K562 (cell line): ENCODE results near the gene BBX. TPM values are rescaled to one million over a fixed set of nuclear protein-coding genes. Genes with fewer than 3 reads are reported as not detected.

Source experiments
- ATAC-seq: fragments of 200-7000 bp; cut with Tn5 transposase; 3 replicates; pipeline ENCODE4 v1.9.1; 2020; ENCODE audit warnings: moderate library complexity
- BruUV-seq: library from RNA; stranded (reverse); fragments of 400-500 nt; replicated peaks from 2 replicates; lab custom pipeline; 2021; lab: Mats Ljungman, UMichigan
- CTCF ChIA-PET: fragments of 300-600 bp; formaldehyde crosslinking; extraction: SDS; loops from one replicate; lab custom pipeline; 2021; ENCODE audit warnings: low intra/inter-chr PET ratio; lab: Yijun Ruan, JAX
- POLR2A ChIA-PET: fragments of 300-600, 350-650 bp; sonication (Branson Sonifier 250); formaldehyde crosslinking; extraction: SDS; loops from one replicate; lab custom pipeline; 2021; ENCODE audit warnings: antibody characterized with exemption, inconsistent platforms; lab: Yijun Ruan, JAX
- DNase-seq, 4 experiments: peaks; one replicate each; pipeline versions ENCODE4 v3.0.0 to v3.0.0-alpha.2; 2011 to 2018; ENCODE audit warnings: low spot score in 3 of 4, mixed read lengths in 3 of 4; ENCODE audit errors: extremely low read depth in 1 of 4
- FAIRE-seq: peaks from 2 replicates; lab custom pipeline; 2011; peaks lifted over from hg19 to GRCh38; lab: Jason Lieb, UNC
- H2AFZ ChIP-seq: 2 replicates; pipeline ENCODE4 v1.6.0; 2011; ENCODE audit warnings: low read depth, low read length, control low read depth, inconsistent platforms
- H3K27ac ChIP-seq: fragments of 200-600 bp; 3 replicates; pipeline ENCODE4 v1.8.0; 2011; ENCODE audit warnings: low read depth, mild to moderate bottlenecking, control low read depth, inconsistent platforms, low read length, moderate library complexity, mixed read lengths; ENCODE audit errors: extremely low read depth
- H3K27me3 ChIP-seq, 2 experiments: fragments of 300-600 bp in 1 of 2; 2 replicates in 1 of 2; 3 replicates in 1 of 2; pipeline versions ENCODE4 v1.6.0 to v1.8.0; 2011; ENCODE audit warnings: inconsistent platforms in 2 of 2, low read length in 2 of 2, mild to moderate bottlenecking in 1 of 2, mixed read lengths in 1 of 2, moderate library complexity in 1 of 2; ENCODE audit not compliant: control insufficient read depth in 2 of 2, insufficient read depth in 2 of 2
- H3K36me3 ChIP-seq: fragments of 300-600 bp; 3 replicates; pipeline ENCODE4 v1.8.0; 2011; ENCODE audit warnings: mild to moderate bottlenecking, low read length, inconsistent platforms; ENCODE audit not compliant: control insufficient read depth, insufficient read depth
- H3K4me1 ChIP-seq, 2 experiments: fragments of 200-600 bp in 1 of 2; replicated peaks in 1 of 2; 2 replicates in 1 of 2; 3 replicates in 1 of 2; pipeline versions ENCODE4 v1.5.1 to v1.8.0; 2011; ENCODE audit warnings: inconsistent platforms in 2 of 2, low read length in 2 of 2, mild to moderate bottlenecking in 1 of 2, mixed read lengths in 1 of 2, moderate library complexity in 1 of 2; ENCODE audit not compliant: control insufficient read depth in 2 of 2, insufficient read depth in 2 of 2
- H3K4me2 ChIP-seq: 2 replicates; pipeline ENCODE4 v1.6.1; 2011; ENCODE audit warnings: low read length, control low read depth, inconsistent platforms, mixed read lengths; ENCODE audit not compliant: insufficient read depth
- H3K4me3 ChIP-seq: fragments of 200-600 bp; sonication (generic), shearing (Covaris generic); 2 replicates; pipeline ENCODE4 v1.5.1; 2016; ENCODE audit warnings: control low read depth, inconsistent platforms
- H3K79me2 ChIP-seq: fragments of 200-600 bp; 3 replicates; pipeline ENCODE4 v1.8.0; 2011; ENCODE audit warnings: low read length, inconsistent platforms; ENCODE audit not compliant: control insufficient read depth, insufficient read depth
- H3K9ac ChIP-seq, 2 experiments: 2 replicates each; pipeline versions ENCODE4 v1.6.0 to v1.6.1; 2011; ENCODE audit warnings: low read depth in 2 of 2, low read length in 2 of 2, control low read depth in 1 of 2, inconsistent platforms in 1 of 2, mild to moderate bottlenecking in 1 of 2, mixed read lengths in 1 of 2; ENCODE audit not compliant: insufficient read depth in 1 of 2
- H3K9me1 ChIP-seq: one replicate; pipeline ENCODE4 v1.6.0; 2011; ENCODE audit warnings: inconsistent platforms, mild to moderate bottlenecking, low read length, moderate library complexity; ENCODE audit not compliant: control insufficient read depth, insufficient read depth
- H3K9me3 ChIP-seq: replicated peaks from 2 replicates; pipeline ENCODE4 v1.5.1; 2011; ENCODE audit warnings: low read depth, low read length, inconsistent platforms; ENCODE audit not compliant: control insufficient read depth, insufficient read depth
- H4K20me1 ChIP-seq: replicated peaks from 2 replicates; pipeline ENCODE4 v1.6.1; 2011; ENCODE audit warnings: low read length, inconsistent platforms, mixed read lengths; ENCODE audit not compliant: control insufficient read depth, insufficient read depth
- DIDO1 ChIP-seq: fragments of 450-650 bp; IDR thresholded peaks from 2 replicates; pipeline ENCODE4 v1.6.1; 2016; ENCODE audit warnings: low read depth, missing biosample characterization, missing genetic modification characterization
- NR2C2 ChIP-seq, 2 experiments: fragments of 200-800 bp in 1 of 2; sonication (Bioruptor generic) in 1 of 2; sonication (generic) in 1 of 2; formaldehyde crosslinking in 1 of 2; IDR thresholded peaks; 2 replicates each; pipeline versions ENCODE4 v1.6.1 to v1.8.0; 2016 to 2022; ENCODE audit warnings: mild to moderate bottlenecking in 1 of 2, missing compliant biosample characterization in 1 of 2, missing genetic modification characterization in 1 of 2, missing genetic modification reagents in 1 of 2
- PTBP1 ChIP-seq: fragments of 200-400 bp; formaldehyde crosslinking; IDR thresholded peaks from 2 replicates; pipeline ENCODE4 v1.6.1; 2017; ENCODE audit warnings: low read depth, low read length
- USF1 ChIP-seq: sonication (generic); formaldehyde crosslinking; IDR thresholded peaks from 2 replicates; pipeline ENCODE4 v1.9.0; 2022; ENCODE audit warnings: mild to moderate bottlenecking, missing genetic modification reagents
- USF2 ChIP-seq: sonication (generic); formaldehyde crosslinking; IDR thresholded peaks from 2 replicates; pipeline ENCODE4 v1.5.0; 2020; ENCODE audit warnings: missing genetic modification reagents
- ZEB2 ChIP-seq: fragments of 450-650 bp; IDR thresholded peaks from 2 replicates; pipeline ENCODE4 v1.6.1; 2016
- ZNF436 ChIP-seq: fragments of 250-450, 450-650 bp; sonication (Bioruptor Pico); formaldehyde crosslinking; IDR thresholded peaks from 2 replicates; pipeline ENCODE4 v1.7.0; 2020; ENCODE audit warnings: mild to moderate bottlenecking
- WGBS: fragments of 100-300 bp; shearing (Covaris generic); methylation state at CpG from one replicate; pipeline ENCODE4 v1.1.6; 2016; ENCODE audit warnings: low coverage, mixed read lengths; ENCODE audit not compliant: insufficient coverage; ENCODE audit errors: missing lambda C conversion rate; 5-methylcytosine and 5-hydroxymethylcytosine counted together
- in situ Hi-C: fragments of 300-500 bp; cut with MboI; formaldehyde crosslinking; loops from 4 replicates; pipeline ENCODE4 v1.15.0; 2018; ENCODE audit warnings: inconsistent platforms, mixed read lengths
- intact Hi-C: fragments of 100-400 bp; cut with micrococcal nuclease; formaldehyde crosslinking; loops from 2 replicates; pipeline ENCODE4 v1.14.2; 2022
- polyA plus RNA-seq, 8 experiments: library from polyadenylated mRNA; depleted of rRNA in 4 of 8; stranded (reverse) in 5 of 8; unstranded in 3 of 8; fragments of >200 nt; fragmentation: Nextera tagmentation in 2 of 8; fragmentation: Illumina TruSeq in 1 of 8; extraction: Ambion mirVana in 2 of 8; extraction: Trizol in 1 of 8; gene quantifications; 2 replicates each; pipeline versions ENCODE4 v1.2.1 to v1.2.3, GENCODE V29; 2011 to 2014; ENCODE audit warnings: inconsistent platforms in 1 of 8, missing spikeins in 1 of 8
- total RNA-seq, 7 experiments: library from RNA; depleted of rRNA in 6 of 7; stranded (reverse); fragments of >200 nt in 6 of 7; fragmentation: Illumina TruSeq in 2 of 7; extraction: Trizol in 2 of 7; gene quantifications; 2 replicates each; pipeline versions ENCODE4 v1.2.1 to v1.2.3, GENCODE V29; 2011 to 2021; ENCODE audit warnings: low replicate concordance in 1 of 7

BBX gene
- total and polyA plus RNA-seq, 9 of the 15 experiments (the other 6 are each of a cell fraction or from before 2014, with no cell fraction given) = 4.9 to 19.5 (median 11.8) TPM

- in situ Hi-C loops = no loop called here
- no peak overlapping the region; the same call in 1 of the 2 replicates for H2AFZ ChIP-seq
- BruUV-seq = no TSS peak
- no peak overlapping the region for H3K9ac ChIP-seq
- ATAC-seq = no peak
- no peaks in the 10 kb centered on the region for H3K36me3 ChIP-seq
- TF ChIP-seq ZNF436 (CRISPR knock-in tag) (no peak), DIDO1 (tag) (peak; percentile 54; the same call in 1 of the 2 replicates), USF2 (CRISPR knock-in tag) (peak; percentile 28; the same call in 1 of the 2 replicates), NR2C2 (CRISPR knock-in tag; IDR thresholded peaks at IDR 0.05) (no peak), NR2C2 (tag; IDR thresholded peaks at IDR 0.05) (peak; percentile 39; the same call in 1 of the 2 replicates), USF1 (CRISPR knock-in tag) (peak; percentile 21; the same call in 1 of the 2 replicates), ZEB2 (peak; percentile 75), PTBP1 (no peak)
- TF ChIP-seq, all 486 proteins: peak for 5
- WGBS = 27% methylated on average over 17 of the region's 19 CpGs
- Histone ChIP-seq H3K4me1 (no peaks in the 10 kb centered on the region; a peak in 2 of 5 replicates), H3K4me2 (0 out of 2 replicates have a peak overlapping the region, but pooled peaks have one; percentile 18), H3K27ac (no peak overlapping the region), H3K4me3 (no peak overlapping the region), H3K79me2 (no peaks in the 10 kb centered on the region), H3K9me3 (no peaks in the 10 kb centered on the region), H4K20me1 (no peaks in the 10 kb centered on the region), H3K9me1 (no peaks in the 10 kb centered on the region), H3K27me3 (peaks cover 0 to 14% of the 10 kb centered on the region in 2 experiments; a peak in 4 of 5 replicates)
- DNase-seq (no peak), FAIRE-seq (no peak)
- CTCF ChIA-PET = interaction anchor here (0.7 kb wide), 1 partner anchor 599 kb away, joined by 3 read pairs; no protein-coding TSS in a partner anchor
- POLR2A ChIA-PET = interaction anchor here (0.7 kb wide), 1 partner anchor 47 kb away, joined by 3 read pairs; no protein-coding TSS in a partner anchor
- intact Hi-C loops = no loop called here
These were observed 311.1 kb downstream of the BBX start for GRCh38 chr3:107833722-107834416.
